Measurements from ENCODE around the gene NEK7. TPM values are rescaled to one million over a fixed set of nuclear protein-coding genes. Genes with fewer than 3 reads are reported as not detected.

NEK7 gene
- total RNA-seq, 4 donors from 2014 or later = 45.7 to 75.7 (median 53.5) TPM

GRCh38 chr1:198121056-198121826, 35.6 kb upstream of the NEK7 start:
- no peak for DNase-seq (ENCODE audit: low spot score in 2 of 2)
- 84% methylated on average over 3 of the region's 3 CpGs for WGBS
- no peaks in the 10 kb centered on the region for H3K36me3 ChIP-seq
- no peak overlapping the region for H3K4me3 ChIP-seq
- H3K9me3 ChIP-seq = no peaks in the 10 kb centered on the region
- H3K27me3 ChIP-seq = no peaks in the 10 kb centered on the region
- H3K4me1 ChIP-seq = no peaks in the 10 kb centered on the region
- TF ChIP-seq CTCF (IDR thresholded peaks at IDR 0.05) = no peak
- no peak for TF ChIP-seq POLR2A (IDR thresholded peaks at IDR 0.05)
- no peak for TF ChIP-seq EP300 (IDR thresholded peaks at IDR 0.05)
- no peak for TF ChIP-seq POLR2AphosphoS5 (IDR thresholded peaks at IDR 0.05)
- no peak overlapping the region for H3K27ac ChIP-seq

GRCh38 chr1:198122693-198123092, 34.1 kb upstream of the NEK7 start:
- H3K27me3 ChIP-seq = no peaks in the 10 kb centered on the region
- 97% methylated on average over 1 of the region's 1 CpG for WGBS
- DNase-seq (ENCODE audit: low spot score in 2 of 2) = no peak

GRCh38 chr1:198123133-198123532, 33.7 kb upstream of the NEK7 start:
- Histone ChIP-seq H3K9me3 (no peaks in the 10 kb centered on the region), H3K27ac (no peak overlapping the region), H3K27me3 (no peaks in the 10 kb centered on the region), H3K4me1 (no peaks in the 10 kb centered on the region), H3K4me3 (no peak overlapping the region), H3K36me3 (no peaks in the 10 kb centered on the region)
- TF ChIP-seq CTCF (IDR thresholded peaks at IDR 0.05) (no peak), POLR2AphosphoS5 (IDR thresholded peaks at IDR 0.05) (no peak)
- 63% methylated on average over 2 of the region's 2 CpGs for WGBS
- no peak for DNase-seq (ENCODE audit: low spot score in 2 of 2)

More at GRCh38 chr1:198122693-198123092, 34.1 kb upstream of the NEK7 start:
- Histone ChIP-seq H3K36me3 (no peaks in the 10 kb centered on the region), H3K4me3 (no peak overlapping the region), H3K9me3 (no peaks in the 10 kb centered on the region), H3K4me1 (no peaks in the 10 kb centered on the region), H3K27ac (no peak overlapping the region)
- no peak for TF ChIP-seq POLR2AphosphoS5 (IDR thresholded peaks at IDR 0.05)
- TF ChIP-seq CTCF (IDR thresholded peaks at IDR 0.05) = no peak
- no peak for TF ChIP-seq POLR2A (IDR thresholded peaks at IDR 0.05)
- TF ChIP-seq EP300 (IDR thresholded peaks at IDR 0.05) = no peak

GRCh38 chr1:198124673-198125072, 32.1 kb upstream of the NEK7 start:
- TF ChIP-seq CTCF (IDR thresholded peaks at IDR 0.05) (no peak), EP300 (IDR thresholded peaks at IDR 0.05) (no peak), POLR2A (IDR thresholded peaks at IDR 0.05) (no peak), POLR2AphosphoS5 (IDR thresholded peaks at IDR 0.05) (no peak)
- Histone ChIP-seq H3K36me3 (no peaks in the 10 kb centered on the region), H3K4me3 (no peak overlapping the region), H3K9me3 (no peaks in the 10 kb centered on the region), H3K27me3 (no peaks in the 10 kb centered on the region), H3K27ac (no peak overlapping the region), H3K4me1 (no peaks in the 10 kb centered on the region)
- 85% methylated on average over 1 of the region's 1 CpG for WGBS
- no peak for DNase-seq (ENCODE audit: low spot score in 2 of 2)

GRCh38 chr1:198125995-198126735, 30.6 kb upstream of the NEK7 start:
- no peaks in the 10 kb centered on the region for H3K4me1 ChIP-seq
- H3K36me3 ChIP-seq = no peaks in the 10 kb centered on the region
- no peak for TF ChIP-seq POLR2A (IDR thresholded peaks at IDR 0.05)
- WGBS = 63% methylated on average over 1 of the region's 1 CpG
- no peak overlapping the region for H3K4me3 ChIP-seq
- no peaks in the 10 kb centered on the region for H3K27me3 ChIP-seq
- no peak for DNase-seq (ENCODE audit: low spot score in 2 of 2)
- no peaks in the 10 kb centered on the region for H3K9me3 ChIP-seq
- H3K27ac ChIP-seq = no peak overlapping the region

All from suprapubic skin (tissue), 4 donors.